Neural progenitor cell (in vitro differentiated cells): ENCODE measurements around the gene NAPA.

Experiments
- CTCF ChIP-seq: fragments of 200-600 bp; sonication (generic); IDR thresholded peaks from 2 replicates; pipeline ENCODE4 v1.5.1; 2017; ENCODE audit warnings: antibody characterized with exemption, mild to moderate bottlenecking
- EZH2 ChIP-seq: fragments of 200-600 bp; sonication (generic); IDR thresholded peaks from 2 replicates; pipeline ENCODE4 v1.6.1; 2017; ENCODE audit warnings: antibody characterized with exemption, mild to moderate bottlenecking, moderate library complexity

DNA sequence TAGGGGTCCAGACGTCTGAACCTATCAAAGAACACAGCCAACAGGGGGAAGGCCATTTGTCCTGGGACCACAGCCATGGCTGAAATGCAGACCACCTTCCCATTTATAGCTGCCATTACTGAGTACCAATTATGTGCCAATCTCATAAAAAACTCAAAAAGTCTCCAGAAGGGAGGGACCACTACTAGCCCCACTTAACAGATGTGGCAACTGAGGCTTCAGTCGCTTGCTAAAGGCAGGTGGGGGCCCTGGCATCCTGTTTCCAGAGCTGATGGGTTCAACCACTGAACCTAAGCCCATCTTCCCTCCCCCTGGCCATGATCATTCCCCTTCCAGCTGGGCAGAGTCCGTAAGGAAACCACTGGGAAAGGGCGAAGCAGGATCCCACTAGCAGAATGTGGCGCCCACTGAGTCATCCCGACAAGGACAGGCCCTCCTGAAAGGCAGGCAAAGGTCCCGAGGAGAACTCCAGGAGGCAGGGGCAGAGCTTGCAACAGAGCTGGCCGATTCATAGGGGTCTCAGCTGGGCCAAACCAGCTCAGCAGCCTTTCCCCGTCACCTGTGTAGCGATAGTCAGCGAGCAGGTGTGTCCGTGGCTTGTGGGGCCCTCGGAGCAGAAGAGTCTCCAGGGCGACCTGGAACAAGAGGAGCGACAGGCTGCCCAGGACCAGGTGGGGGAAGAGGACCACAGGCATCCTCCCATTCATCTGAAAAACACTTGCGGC is 14.3 kb upstream of the NAPA start:
- TF ChIP-seq CTCF, result no peak
- no peak for TF ChIP-seq EZH2
